Activated CD8-positive, alpha-beta memory T cell treated with anti-CD3 and anti-CD28 coated beads for 48 hours (primary cell): ENCODE measurements around the gene PLAC1.
A peak's percentile ranks its signal among the peaks of the same experiment; 100 is the strongest.

Experiments
- DNase-seq, 3 experiments: peaks; one replicate each; pipeline ENCODE4 v3.0.0-alpha.2; 2020; ENCODE audit warnings: low read depth in 2 of 3, low spot score in 2 of 3

Gene PLAC1

GRCh38 chrX:134670134-134670924 is 12.1 kb upstream of the PLAC1 start:
- no peak for DNase-seq

GRCh38 chrX:134669378-134670098 is 11.3 kb upstream of the PLAC1 start:
- DNase-seq = no peak

- DNase-seq = no peak
Measured at GRCh38 chrX:134664202-134664601, 5.9 kb upstream of the PLAC1 start.

GRCh38 chrX:134661295-134661694 is 3.0 kb upstream of the PLAC1 start:
- DNase-seq = no peak

GRCh38 chrX:134660627-134661026 is 2.4 kb upstream of the PLAC1 start:
- DNase-seq = no peak

- no peak for DNase-seq
Measured at GRCh38 chrX:134659761-134660160, 1.5 kb upstream of the PLAC1 start.

- DNase-seq = no peak
Measured at GRCh38 chrX:134658760-134659023, 421 bp upstream of the PLAC1 start.

- peak in 1 of 3 experiments; percentile 2 for DNase-seq
Measured at GRCh38 chrX:134654398-134655012, 3.8 kb downstream of the PLAC1 start.

GRCh38 chrX:134653835-134654234 is 4.4 kb downstream of the PLAC1 start:
- no peak for DNase-seq

- no peak for DNase-seq
Measured at GRCh38 chrX:134650701-134651100, 7.6 kb downstream of the PLAC1 start.

GRCh38 chrX:134649770-134650169 is 8.5 kb downstream of the PLAC1 start:
- DNase-seq = no peak

GRCh38 chrX:134647477-134647877 is 10.8 kb downstream of the PLAC1 start:
- no peak for DNase-seq

GRCh38 chrX:134646691-134647090 is 11.6 kb downstream of the PLAC1 start:
- DNase-seq = no peak

GRCh38 chrX:134645936-134646543 is 12.2 kb downstream of the PLAC1 start:
- no peak for DNase-seq

GRCh38 chrX:134642386-134642785 is 15.9 kb downstream of the PLAC1 start:
- DNase-seq = no peak

GRCh38 chrX:134641346-134641745 is 16.9 kb downstream of the PLAC1 start:
- DNase-seq = no peak

GRCh38 chrX:134640914-134641313 is 17.4 kb downstream of the PLAC1 start:
- no peak for DNase-seq

- DNase-seq = no peak
Measured at GRCh38 chrX:134636851-134637250, 21.4 kb downstream of the PLAC1 start.

GRCh38 chrX:134634691-134635090 is 23.6 kb downstream of the PLAC1 start:
- DNase-seq = no peak

GRCh38 chrX:134633832-134634231 is 24.4 kb downstream of the PLAC1 start:
- no peak for DNase-seq

GRCh38 chrX:134633394-134633793 is 24.9 kb downstream of the PLAC1 start:
- DNase-seq = no peak

- no peak for DNase-seq
Measured at GRCh38 chrX:134632355-134632754, 25.9 kb downstream of the PLAC1 start.
